ENCODE data around the gene AMACR. TPM values are rescaled to one million over a fixed set of nuclear protein-coding genes. Genes with fewer than 3 reads are reported as not detected.

Gene AMACR
- total and polyA plus RNA-seq, 2 experiments from 2014 or later: 6.7 to 12.6 TPM

DNA sequence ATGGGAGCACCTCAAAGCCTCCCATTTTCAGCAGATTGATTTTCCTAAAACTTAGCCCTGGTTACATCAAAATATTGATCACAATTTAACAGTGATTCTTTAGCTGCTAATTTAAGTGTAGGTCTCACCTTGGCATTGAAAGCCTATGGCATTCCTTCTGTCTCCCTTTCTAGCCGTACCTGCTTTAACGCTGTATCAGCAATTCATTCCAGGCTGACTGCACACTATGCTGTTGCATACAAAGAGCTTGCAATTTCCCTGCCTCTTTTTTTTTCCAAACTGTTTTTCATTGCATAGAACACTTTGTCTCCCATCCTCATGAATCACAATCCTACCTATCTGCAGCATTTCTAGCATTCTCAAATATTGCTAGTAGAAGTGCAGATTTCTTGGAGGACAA, 8.9 kb upstream of the AMACR start (continued):
- TF ChIP-seq, protein P1, sequence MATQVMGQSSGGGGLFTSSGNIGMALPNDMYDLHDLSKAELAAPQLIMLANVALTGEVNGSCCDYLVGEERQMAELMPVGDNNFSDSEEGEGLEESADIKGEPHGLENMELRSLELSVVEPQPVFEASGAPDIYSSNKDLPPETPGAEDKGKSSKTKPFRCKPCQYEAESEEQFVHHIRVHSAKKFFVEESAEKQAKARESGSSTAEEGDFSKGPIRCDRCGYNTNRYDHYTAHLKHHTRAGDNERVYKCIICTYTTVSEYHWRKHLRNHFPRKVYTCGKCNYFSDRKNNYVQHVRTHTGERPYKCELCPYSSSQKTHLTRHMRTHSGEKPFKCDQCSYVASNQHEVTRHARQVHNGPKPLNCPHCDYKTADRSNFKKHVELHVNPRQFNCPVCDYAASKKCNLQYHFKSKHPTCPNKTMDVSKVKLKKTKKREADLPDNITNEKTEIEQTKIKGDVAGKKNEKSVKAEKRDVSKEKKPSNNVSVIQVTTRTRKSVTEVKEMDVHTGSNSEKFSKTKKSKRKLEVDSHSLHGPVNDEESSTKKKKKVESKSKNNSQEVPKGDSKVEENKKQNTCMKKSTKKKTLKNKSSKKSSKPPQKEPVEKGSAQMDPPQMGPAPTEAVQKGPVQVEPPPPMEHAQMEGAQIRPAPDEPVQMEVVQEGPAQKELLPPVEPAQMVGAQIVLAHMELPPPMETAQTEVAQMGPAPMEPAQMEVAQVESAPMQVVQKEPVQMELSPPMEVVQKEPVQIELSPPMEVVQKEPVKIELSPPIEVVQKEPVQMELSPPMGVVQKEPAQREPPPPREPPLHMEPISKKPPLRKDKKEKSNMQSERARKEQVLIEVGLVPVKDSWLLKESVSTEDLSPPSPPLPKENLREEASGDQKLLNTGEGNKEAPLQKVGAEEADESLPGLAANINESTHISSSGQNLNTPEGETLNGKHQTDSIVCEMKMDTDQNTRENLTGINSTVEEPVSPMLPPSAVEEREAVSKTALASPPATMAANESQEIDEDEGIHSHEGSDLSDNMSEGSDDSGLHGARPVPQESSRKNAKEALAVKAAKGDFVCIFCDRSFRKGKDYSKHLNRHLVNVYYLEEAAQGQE (IDR thresholded peaks at IDR 0.05; ENCODE audit: unreplicated experiment): no peak
- TF ChIP-seq NANOG (IDR thresholded peaks at IDR 0.05; ENCODE audit: borderline replicate concordance): no peak

GRCh38 chr5:34016222-34016621, 8.4 kb upstream of the AMACR start:
- H3K27me3 Mint-ChIP-seq (ENCODE audit: insufficient read depth, low read depth, poor library complexity): no peaks in the 10 kb centered on the region
- no peaks in the 10 kb centered on the region for H3K4me1 Mint-ChIP-seq
- H2AFZ ChIP-seq: no peak overlapping the region
- H3K27ac ChIP-seq (ENCODE audit: low read depth): no peak overlapping the region
- no peaks in the 10 kb centered on the region for H3K27me3 ChIP-seq (ENCODE audit: insufficient read depth)
- H3K27ac Mint-ChIP-seq: no peak overlapping the region
- no peaks in the 10 kb centered on the region for H3K4me1 ChIP-seq (ENCODE audit: insufficient read depth)
- no peaks in the 10 kb centered on the region for H3F3A ChIP-seq (replicated peaks; ENCODE audit: low read depth)
- no peak for TF ChIP-seq CREB1 (CRISPR knock-in tag; IDR thresholded peaks at IDR 0.05; ENCODE audit: low read depth)
- TF ChIP-seq, protein P2, sequence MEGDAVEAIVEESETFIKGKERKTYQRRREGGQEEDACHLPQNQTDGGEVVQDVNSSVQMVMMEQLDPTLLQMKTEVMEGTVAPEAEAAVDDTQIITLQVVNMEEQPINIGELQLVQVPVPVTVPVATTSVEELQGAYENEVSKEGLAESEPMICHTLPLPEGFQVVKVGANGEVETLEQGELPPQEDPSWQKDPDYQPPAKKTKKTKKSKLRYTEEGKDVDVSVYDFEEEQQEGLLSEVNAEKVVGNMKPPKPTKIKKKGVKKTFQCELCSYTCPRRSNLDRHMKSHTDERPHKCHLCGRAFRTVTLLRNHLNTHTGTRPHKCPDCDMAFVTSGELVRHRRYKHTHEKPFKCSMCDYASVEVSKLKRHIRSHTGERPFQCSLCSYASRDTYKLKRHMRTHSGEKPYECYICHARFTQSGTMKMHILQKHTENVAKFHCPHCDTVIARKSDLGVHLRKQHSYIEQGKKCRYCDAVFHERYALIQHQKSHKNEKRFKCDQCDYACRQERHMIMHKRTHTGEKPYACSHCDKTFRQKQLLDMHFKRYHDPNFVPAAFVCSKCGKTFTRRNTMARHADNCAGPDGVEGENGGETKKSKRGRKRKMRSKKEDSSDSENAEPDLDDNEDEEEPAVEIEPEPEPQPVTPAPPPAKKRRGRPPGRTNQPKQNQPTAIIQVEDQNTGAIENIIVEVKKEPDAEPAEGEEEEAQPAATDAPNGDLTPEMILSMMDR (conservative IDR thresholded peaks at IDR 0.05; ENCODE audit: low read depth in 2 of 2): no peak
- no peaks in the 10 kb centered on the region for H4K20me1 ChIP-seq (replicated peaks; ENCODE audit: insufficient read depth)
- no peaks in the 10 kb centered on the region for H3K36me3 Mint-ChIP-seq (ENCODE audit: low read depth)
- no peaks in the 10 kb centered on the region for H3K79me2 ChIP-seq (replicated peaks; ENCODE audit: insufficient read depth)
- no peaks in the 10 kb centered on the region for H3K9me3 Mint-ChIP-seq
- no peak overlapping the region for H3K4me3 ChIP-seq
- no peak for DNase-seq (ENCODE audit: low spot score)
- no peak for ATAC-seq
- H3K9me2 ChIP-seq (ENCODE audit: insufficient read depth): no peaks in the 10 kb centered on the region
- no peaks in the 10 kb centered on the region for H3K36me3 ChIP-seq (ENCODE audit: insufficient read depth)
- H3K4me3 Mint-ChIP-seq: no peak overlapping the region
- H3K4me2 ChIP-seq: no peak overlapping the region

DNA sequence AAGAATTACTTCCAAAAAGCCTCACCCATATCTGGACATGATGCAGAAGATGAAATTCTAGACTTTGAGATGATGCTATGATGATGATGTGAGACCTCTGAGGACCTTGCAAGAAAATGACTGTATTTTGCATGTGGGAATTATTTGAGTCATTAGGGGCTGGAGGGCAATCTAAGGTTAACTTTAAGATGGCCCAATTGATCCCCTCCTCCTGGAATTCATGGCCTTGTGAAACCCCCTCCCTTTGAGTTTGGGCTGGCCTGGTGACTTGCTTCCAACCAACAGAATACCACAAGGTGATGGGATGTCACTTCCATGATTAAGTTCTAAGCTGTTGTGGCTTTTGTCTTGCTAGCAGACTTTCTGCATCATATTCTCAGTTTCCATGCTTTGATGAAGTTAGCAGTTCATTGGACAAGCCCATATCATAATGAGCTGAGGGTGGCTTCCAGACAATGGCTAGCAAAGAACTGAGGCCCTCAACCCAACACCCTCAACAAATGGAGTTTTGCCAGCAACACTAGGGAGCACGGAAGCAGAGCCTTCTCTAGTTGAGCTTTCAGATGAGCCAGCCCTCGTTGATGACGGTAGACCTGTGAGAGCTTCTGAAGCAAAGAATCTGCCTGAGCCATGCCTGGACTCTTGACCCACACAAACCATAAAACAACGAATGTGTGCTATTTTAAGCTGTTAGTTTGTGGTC, 7.4 kb upstream of the AMACR start:
- Histone ChIP-seq H3K4me1 (ENCODE audit: insufficient read depth) (no peaks in the 10 kb centered on the region), H3K79me2 (replicated peaks; ENCODE audit: insufficient read depth) (no peaks in the 10 kb centered on the region), H3K36me3 (ENCODE audit: insufficient read depth) (no peaks in the 10 kb centered on the region), H3K4me3 (no peak overlapping the region), H3F3A (replicated peaks; ENCODE audit: low read depth) (no peaks in the 10 kb centered on the region), H3K9me2 (ENCODE audit: insufficient read depth) (no peaks in the 10 kb centered on the region), H4K20me1 (replicated peaks; ENCODE audit: insufficient read depth) (no peaks in the 10 kb centered on the region), H2AFZ (no peak overlapping the region), H3K27ac (ENCODE audit: low read depth) (no peak overlapping the region), H3K4me2 (no peak overlapping the region), H3K27me3 (ENCODE audit: insufficient read depth) (no peaks in the 10 kb centered on the region)
- no peak for ATAC-seq
- no peaks in the 10 kb centered on the region for H3K4me1 Mint-ChIP-seq
- H3K27me3 Mint-ChIP-seq (ENCODE audit: insufficient read depth, low read depth, poor library complexity): no peaks in the 10 kb centered on the region
- no peaks in the 10 kb centered on the region for H3K36me3 Mint-ChIP-seq (ENCODE audit: low read depth)
- H3K4me3 Mint-ChIP-seq: no peak overlapping the region
- no peak overlapping the region for H3K27ac Mint-ChIP-seq
- H3K9me3 Mint-ChIP-seq: no peaks in the 10 kb centered on the region
- DNase-seq (ENCODE audit: low spot score): no peak
- TF ChIP-seq ZNF114 (CRISPR knock-in tag; IDR thresholded peaks at IDR 0.05) (no peak), EZH2 (IDR thresholded peaks at IDR 0.05; ENCODE audit: low read depth, unreplicated experiment) (no peak)
- TF ChIP-seq, protein P2 (conservative IDR thresholded peaks at IDR 0.05; ENCODE audit: low read depth in 2 of 2): no peak
